Endothelial cell of umbilical vein (primary cell): Measurements from ENCODE around the gene SMIM41. TPM values are rescaled to one million over a fixed set of nuclear protein-coding genes. Genes with fewer than 3 reads are reported as not detected.

Experiments
- BruUV-seq: library from RNA; stranded (reverse); fragments of 400-500 nt; replicated peaks from 2 replicates; lab custom pipeline; 2021; lab: Mats Ljungman, UMichigan
- CTCF ChIA-PET: fragments of 300-600, 350-600 bp; sonication (Branson Sonifier 250); formaldehyde crosslinking; loops from one replicate; lab custom pipeline; 2021; ENCODE audit warnings: antibody characterized with exemption, inconsistent platforms; lab: Charles Lee
- POLR2A ChIA-PET: fragments of 300-600, 350-600 bp; sonication (Branson Sonifier 250); formaldehyde crosslinking; loops from one replicate; lab custom pipeline; 2021; ENCODE audit warnings: antibody characterized with exemption, inconsistent platforms; lab: Charles Lee
- DNase-seq: peaks from one replicate; pipeline ENCODE4 v3.0.0-alpha.2; 2011; ENCODE audit warnings: low read depth, low spot score
- FAIRE-seq: peaks from 2 replicates; lab custom pipeline; 2011; peaks lifted over from hg19 to GRCh38; lab: Jason Lieb, UNC
- H2AFZ ChIP-seq: 2 replicates; pipeline ENCODE4 v1.6.0; 2012; ENCODE audit warnings: low read depth, low read length, control low read depth, inconsistent platforms
- H3K27ac ChIP-seq: 2 replicates; pipeline ENCODE4 v1.5.1; 2011; ENCODE audit warnings: low read depth, mild to moderate bottlenecking, control low read depth, low read length, moderate library complexity; ENCODE audit not compliant: insufficient read depth
- H3K27me3 ChIP-seq, 2 experiments: 2 replicates each; pipeline versions ENCODE4 v1.6.0 to v1.6.1; 2011; ENCODE audit warnings: low read length in 2 of 2, mixed read lengths in 1 of 2; ENCODE audit not compliant: control insufficient read depth in 2 of 2, insufficient read depth in 2 of 2
- H3K36me3 ChIP-seq, 2 experiments: 2 replicates in 1 of 2; 3 replicates in 1 of 2; pipeline ENCODE4 v1.5.1; 2011; ENCODE audit warnings: low read length in 2 of 2, mild to moderate bottlenecking in 1 of 2, moderate library complexity in 1 of 2; ENCODE audit not compliant: control insufficient read depth in 2 of 2, insufficient read depth in 2 of 2; ENCODE audit errors: extremely low read depth in 1 of 2
- H3K4me1 ChIP-seq: 3 replicates; pipeline ENCODE4 v1.5.1; 2011; ENCODE audit warnings: mild to moderate bottlenecking, low read length; ENCODE audit not compliant: control insufficient read depth, insufficient read depth; ENCODE audit errors: extremely low read depth
- H3K4me2 ChIP-seq: 2 replicates; pipeline ENCODE4 v1.6.1; 2011; ENCODE audit warnings: low read length, control low read depth, mixed read lengths; ENCODE audit not compliant: insufficient read depth
- H3K4me3 ChIP-seq, 3 experiments: fragments of 200-600 bp in 1 of 3; sonication (generic), shearing (Covaris generic) in 1 of 3; replicated peaks in 1 of 3; 2 replicates each; pipeline ENCODE4 v1.5.1; 2011 to 2016; ENCODE audit warnings: control low read depth in 3 of 3, low read length in 3 of 3, mild to moderate bottlenecking in 2 of 3, inconsistent platforms in 1 of 3, low read depth in 1 of 3, moderate library complexity in 1 of 3; ENCODE audit not compliant: insufficient read depth in 1 of 3
- H3K79me2 ChIP-seq: 2 replicates; pipeline ENCODE4 v1.6.0; 2012; ENCODE audit warnings: low read length, inconsistent platforms; ENCODE audit not compliant: control insufficient read depth, insufficient read depth
- H3K9ac ChIP-seq: replicated peaks from 2 replicates; pipeline ENCODE3; 2011; ENCODE audit warnings: low read length, control low read depth; ENCODE audit not compliant: insufficient read depth; ENCODE audit errors: extremely low read depth
- H3K9me1 ChIP-seq: replicated peaks from 3 replicates; pipeline ENCODE4 v1.6.0; 2011; ENCODE audit warnings: mild to moderate bottlenecking, low read length; ENCODE audit not compliant: control insufficient read depth, insufficient read depth; ENCODE audit errors: extremely low read depth
- H3K9me3 ChIP-seq: replicated peaks from 2 replicates; pipeline ENCODE4 v1.5.1; 2012; ENCODE audit warnings: low read length, inconsistent platforms; ENCODE audit not compliant: control insufficient read depth, insufficient read depth
- H4K20me1 ChIP-seq: replicated peaks from 2 replicates; pipeline ENCODE3; 2011; ENCODE audit warnings: mild to moderate bottlenecking, low read length; ENCODE audit not compliant: control insufficient read depth, insufficient read depth; ENCODE audit errors: extremely low read depth
- EZH2 ChIP-seq: IDR thresholded peaks from 2 replicates; pipeline ENCODE4 v1.6.1; 2012; ENCODE audit warnings: borderline replicate concordance, low read depth, mild to moderate bottlenecking, moderate library complexity, low read length, inconsistent platforms; ENCODE audit not compliant: severe bottlenecking
- FOS ChIP-seq: IDR thresholded peaks from 2 replicates; pipeline ENCODE4 v1.6.1; 2011; ENCODE audit warnings: mild to moderate bottlenecking, low read length, moderate library complexity, borderline replicate concordance; ENCODE audit not compliant: insufficient read depth
- GATA2 ChIP-seq: IDR thresholded peaks from 2 replicates; pipeline ENCODE4 v1.7.0; 2011; ENCODE audit warnings: low read depth, mild to moderate bottlenecking, moderate library complexity, mixed read lengths, low read length; ENCODE audit not compliant: insufficient read length, insufficient read depth
- JUN ChIP-seq: IDR thresholded peaks from 2 replicates; pipeline ENCODE4 v1.6.1; 2011; ENCODE audit warnings: borderline replicate concordance, low read depth; ENCODE audit not compliant: insufficient read length, insufficient read depth
- MYC ChIP-seq: IDR thresholded peaks from one replicate; pipeline ENCODE4 v1.6.1; 2011; ENCODE audit warnings: mild to moderate bottlenecking, low read depth, low read length
- POLR2A ChIP-seq: IDR thresholded peaks from 2 replicates; pipeline ENCODE4 v1.6.1; 2012; ENCODE audit warnings: low read depth, mild to moderate bottlenecking, control low read depth, low read length
- POLR2AphosphoS5 ChIP-seq: IDR thresholded peaks from 2 replicates; pipeline ENCODE4 v1.6.1; 2012; ENCODE audit warnings: low read depth, mild to moderate bottlenecking, control low read depth, low read length, moderate library complexity; ENCODE audit not compliant: insufficient read depth
- dilution Hi-C: fragments of 300-500 bp; cut with MboI; formaldehyde crosslinking; loops from one replicate; pipeline ENCODE4 v1.15.0; 2019; ENCODE audit warnings: low sequenced_read_pairs; ENCODE audit not compliant: extremely low pct_ligation_motif_present
- intact Hi-C: fragments of 100-400 bp; cut with micrococcal nuclease; formaldehyde crosslinking; loops from one replicate; pipeline ENCODE4 v1.10.0; 2022
- polyA plus RNA-seq, 4 experiments: library from polyadenylated mRNA; depleted of rRNA in 3 of 4; stranded (reverse) in 3 of 4; unstranded in 1 of 4; fragments of >200 nt; gene quantifications; 2 replicates each; pipeline versions ENCODE4 v1.2.1 to v1.2.3, GENCODE V29; 2011 to 2012; ENCODE audit warnings: missing spikeins in 1 of 4
- total RNA-seq: library from RNA; stranded (reverse); gene quantifications from 2 replicates; pipeline ENCODE4 v1.2.3, GENCODE V29; 2021
- TF ChIP-seq, protein P1 (sequence below), 2 donors: IDR thresholded peaks; 1 replicate in 1 of 2; 2 replicates in 1 of 2; pipeline ENCODE4 v1.5.1; 2011; ENCODE audit warnings: low read length in 2 of 2, mild to moderate bottlenecking in 2 of 2, moderate library complexity in 2 of 2, control low read depth in 1 of 2, inconsistent platforms in 1 of 2, low read depth in 1 of 2; ENCODE audit not compliant: insufficient read depth in 1 of 2; ENCODE audit errors: extremely low read depth in 1 of 2
- TF ChIP-seq, protein P2 (sequence below): IDR thresholded peaks from 2 replicates; pipeline ENCODE4 v1.6.1; 2011; ENCODE audit not compliant: insufficient read depth, insufficient read length

SMIM41 gene
- total and polyA plus RNA-seq, 2 donors (not counting 3 experiments of a cell fraction or from before 2014, with no cell fraction given): not detected

DNA sequence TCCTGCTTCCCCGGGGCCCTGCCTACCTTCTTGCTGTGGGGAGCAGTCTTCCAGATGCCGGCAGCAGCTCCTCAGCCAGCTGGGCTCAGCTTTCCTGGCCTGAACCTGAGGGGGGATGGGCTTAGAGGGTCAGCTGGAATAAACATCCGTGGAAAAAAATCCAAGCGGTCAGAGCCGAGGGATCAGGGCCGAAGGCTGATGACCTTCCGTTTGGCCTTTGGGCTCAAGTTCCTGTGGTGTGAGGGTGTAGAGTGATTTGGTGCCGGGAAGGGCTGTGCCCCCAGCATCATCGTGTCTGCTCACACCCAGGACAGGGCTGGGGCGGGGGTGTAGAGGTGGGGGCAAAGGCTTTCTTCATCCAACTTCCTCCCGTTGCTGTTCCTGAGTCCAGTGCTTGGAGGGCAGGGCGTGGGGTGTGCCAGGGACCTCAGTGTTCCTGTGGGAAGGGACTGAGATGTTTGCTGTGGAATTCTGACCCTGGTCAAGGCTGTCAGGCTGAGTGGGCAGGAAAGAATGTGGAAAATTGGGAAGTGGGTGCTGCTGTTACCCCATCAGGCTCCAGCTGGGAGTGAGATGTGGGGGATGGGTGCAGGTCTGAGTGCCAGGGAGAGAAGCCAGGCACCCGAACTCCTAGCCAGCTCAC, 2.6 kb downstream of the SMIM41 start:
- Histone ChIP-seq H2AFZ (no peak overlapping the region), H3K9me1 (no peaks in the 10 kb centered on the region), H3K4me2 (no peak overlapping the region), H4K20me1 (no peaks in the 10 kb centered on the region), H3K36me3 (peaks cover 6 to 9% of the 10 kb centered on the region in 2 experiments), H3K9ac (no peak overlapping the region), H3K9me3 (no peaks in the 10 kb centered on the region), H3K4me3 (no peak overlapping the region), H3K79me2 (no peaks in the 10 kb centered on the region), H3K27me3 (no peaks in the 10 kb centered on the region), H3K27ac (no peak overlapping the region), H3K4me1 (peaks cover 5% of the 10 kb centered on the region)
- dilution Hi-C loops (no loop called here), intact Hi-C loops (no loop called here)
- no peak for FAIRE-seq
- ChIA-PET POLR2A (interaction anchor here (0.8 to 1.9 kb wide), 2 partner anchors 57 to 76 kb away, joined by 3 to 7 read pairs; partner anchors contain the start of gene TAMALIN), CTCF (interaction anchor here (0.8 to 12.8 kb wide), 20 partner anchors 9 to 197 kb away, joined by 3 to 452 read pairs (median 6); partner anchors contain the start of genes ATG101, NR4A1 and TAMALIN)
- DNase-seq: no peak
- TF ChIP-seq POLR2AphosphoS5: no peak
- TF ChIP-seq, protein P1, sequence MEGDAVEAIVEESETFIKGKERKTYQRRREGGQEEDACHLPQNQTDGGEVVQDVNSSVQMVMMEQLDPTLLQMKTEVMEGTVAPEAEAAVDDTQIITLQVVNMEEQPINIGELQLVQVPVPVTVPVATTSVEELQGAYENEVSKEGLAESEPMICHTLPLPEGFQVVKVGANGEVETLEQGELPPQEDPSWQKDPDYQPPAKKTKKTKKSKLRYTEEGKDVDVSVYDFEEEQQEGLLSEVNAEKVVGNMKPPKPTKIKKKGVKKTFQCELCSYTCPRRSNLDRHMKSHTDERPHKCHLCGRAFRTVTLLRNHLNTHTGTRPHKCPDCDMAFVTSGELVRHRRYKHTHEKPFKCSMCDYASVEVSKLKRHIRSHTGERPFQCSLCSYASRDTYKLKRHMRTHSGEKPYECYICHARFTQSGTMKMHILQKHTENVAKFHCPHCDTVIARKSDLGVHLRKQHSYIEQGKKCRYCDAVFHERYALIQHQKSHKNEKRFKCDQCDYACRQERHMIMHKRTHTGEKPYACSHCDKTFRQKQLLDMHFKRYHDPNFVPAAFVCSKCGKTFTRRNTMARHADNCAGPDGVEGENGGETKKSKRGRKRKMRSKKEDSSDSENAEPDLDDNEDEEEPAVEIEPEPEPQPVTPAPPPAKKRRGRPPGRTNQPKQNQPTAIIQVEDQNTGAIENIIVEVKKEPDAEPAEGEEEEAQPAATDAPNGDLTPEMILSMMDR (IDR thresholded peaks at IDR 0.05; ENCODE audit: extremely low read depth in 1 of 2, insufficient read depth in 1 of 2, low read depth in 1 of 2, low read length in 2 of 2): no peak
- TF ChIP-seq EZH2: no peak
- TF ChIP-seq GATA2: no peak
- no peak for TF ChIP-seq MYC
- TF ChIP-seq, protein P2, sequence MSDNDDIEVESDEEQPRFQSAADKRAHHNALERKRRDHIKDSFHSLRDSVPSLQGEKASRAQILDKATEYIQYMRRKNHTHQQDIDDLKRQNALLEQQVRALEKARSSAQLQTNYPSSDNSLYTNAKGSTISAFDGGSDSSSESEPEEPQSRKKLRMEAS: no peak
- no peak for TF ChIP-seq FOS
- no peak for TF ChIP-seq JUN
- no peak for TF ChIP-seq POLR2A
- no TSS peak for BruUV-seq
